Right cardiac atrium (tissue), 5 donors: ENCODE results near the gene ZNF548. TPM values are rescaled to one million over a fixed set of nuclear protein-coding genes. Genes with fewer than 3 reads are reported as not detected.

Experiments
- ATAC-seq, 2 donors: fragments of 200-7000 bp; cut with Tn5 transposase; one replicate each; pipeline versions ENCODE4 v1.8.0 to v1.9.1; 2020; ENCODE audit warnings: moderate library complexity in 2 of 2, mild to moderate bottlenecking in 1 of 2
- DNase-seq, 3 donors: peaks; one replicate each; pipeline ENCODE4 v3.0.0-alpha.2; 2020
- H3K27ac ChIP-seq: one replicate; pipeline ENCODE4 v1.5.1; 2013; ENCODE audit warnings: mild to moderate bottlenecking, low read length, control low read depth, moderate library complexity
- H3K27me3 ChIP-seq: one replicate; pipeline ENCODE4 v1.6.1; 2013; ENCODE audit not compliant: control insufficient read depth, insufficient read depth
- H3K4me1 ChIP-seq: one replicate; pipeline ENCODE4 v1.6.1; 2013; ENCODE audit warnings: low read length; ENCODE audit not compliant: control insufficient read depth, insufficient read depth
- H3K4me3 ChIP-seq: one replicate; pipeline ENCODE4 v1.5.1; 2013; ENCODE audit warnings: low read length, control low read depth
- H3K9me3 ChIP-seq: one replicate; pipeline ENCODE4 v1.6.1; 2013; ENCODE audit warnings: low read length; ENCODE audit not compliant: control insufficient read depth
- WGBS: extraction: QIAGEN DNeasy Blood & Tissue Kit; methylation state at CpG from one replicate; pipeline ENCODE4 v1.1.7; 2013; 5-methylcytosine and 5-hydroxymethylcytosine counted together
- intact Hi-C, 4 donors: fragments of 100-400 bp; cut with DNase I; formaldehyde crosslinking; loops; one replicate each; pipeline versions ENCODE4 v1.11.0 to v1.14.0; 2022 to 2023
- polyA plus RNA-seq: library from polyadenylated mRNA; stranded (reverse); fragments of 200-250 nt; gene quantifications from one replicate; pipeline ENCODE4 v1.2.3, GENCODE V29; 2013
- total RNA-seq, 4 donors: library from RNA; stranded (reverse); fragmentation: NEBNext Ultra II Directional; extraction: Animal tissue kit (Norgen Biotek cat#: 25700); gene quantifications; one replicate each; pipeline ENCODE4 v1.2.1, GENCODE V29; 2021
- donor health status: healthy with polysubstance abuse.
- donor health status: DM: no; HTN: yes; CAD: no.
- donor health status: DM: no; HTN: no; CAD: no.
- donor health status: DM: no; HTN: yes; CAD: no; lungs with severe emphysema.
- donor health status: DM: yes; HTN: yes; CAD: no.

The ZNF548 gene
- total and polyA plus RNA-seq, 5 donors: 10.7 to 20.1 (median 15.1) TPM

DNA sequence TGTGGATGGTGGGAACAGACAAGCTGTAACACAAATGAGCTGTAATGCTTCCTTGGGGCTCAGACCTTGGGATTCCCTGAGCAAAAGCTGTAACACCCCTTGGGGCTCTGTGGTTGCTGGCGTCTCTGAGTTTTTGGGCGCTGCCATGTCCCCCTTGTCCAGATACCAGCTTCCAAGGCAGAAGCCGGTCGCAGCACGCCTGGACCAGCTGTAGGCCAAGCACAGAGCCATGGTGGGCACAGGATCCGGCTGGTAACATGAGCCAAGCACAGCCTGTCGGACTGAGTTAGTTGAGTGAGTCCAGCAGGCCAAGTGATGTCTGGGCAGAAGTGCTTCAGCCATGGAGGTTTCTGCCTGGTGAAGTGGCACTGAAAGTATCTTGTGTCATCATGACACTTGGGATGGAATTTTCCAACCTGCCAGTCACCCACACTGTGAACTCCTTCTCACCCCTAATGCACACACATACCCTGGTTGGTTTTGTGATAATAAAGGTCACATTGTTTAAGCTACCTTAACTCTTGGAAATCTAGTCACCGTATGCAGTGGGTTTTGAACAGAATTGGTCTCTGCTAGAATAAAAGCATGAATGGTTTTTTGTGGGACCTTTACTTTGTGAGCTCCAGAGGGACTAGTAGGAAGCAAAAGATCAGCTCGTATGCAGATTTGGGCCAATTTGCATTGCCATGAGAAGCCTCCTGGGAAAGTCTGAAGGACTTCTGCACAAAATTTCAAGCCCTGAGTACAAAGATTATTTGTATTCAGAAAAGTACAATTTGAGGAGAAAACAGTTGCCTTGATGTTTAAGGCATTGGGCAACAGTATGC is 14.3 kb downstream of the ZNF548 start:
- no peak overlapping the region for H3K27ac ChIP-seq
- peaks cover 3% of the 10 kb centered on the region for H3K9me3 ChIP-seq
- ATAC-seq (no peak), DNase-seq (no peak)
- H3K4me1 ChIP-seq: peaks cover 2% of the 10 kb centered on the region
- no peaks in the 10 kb centered on the region for H3K27me3 ChIP-seq
- no peak overlapping the region for H3K4me3 ChIP-seq
- WGBS: 89% methylated on average over 9 of the region's 9 CpGs
- intact Hi-C loops: no loop called here

DNA sequence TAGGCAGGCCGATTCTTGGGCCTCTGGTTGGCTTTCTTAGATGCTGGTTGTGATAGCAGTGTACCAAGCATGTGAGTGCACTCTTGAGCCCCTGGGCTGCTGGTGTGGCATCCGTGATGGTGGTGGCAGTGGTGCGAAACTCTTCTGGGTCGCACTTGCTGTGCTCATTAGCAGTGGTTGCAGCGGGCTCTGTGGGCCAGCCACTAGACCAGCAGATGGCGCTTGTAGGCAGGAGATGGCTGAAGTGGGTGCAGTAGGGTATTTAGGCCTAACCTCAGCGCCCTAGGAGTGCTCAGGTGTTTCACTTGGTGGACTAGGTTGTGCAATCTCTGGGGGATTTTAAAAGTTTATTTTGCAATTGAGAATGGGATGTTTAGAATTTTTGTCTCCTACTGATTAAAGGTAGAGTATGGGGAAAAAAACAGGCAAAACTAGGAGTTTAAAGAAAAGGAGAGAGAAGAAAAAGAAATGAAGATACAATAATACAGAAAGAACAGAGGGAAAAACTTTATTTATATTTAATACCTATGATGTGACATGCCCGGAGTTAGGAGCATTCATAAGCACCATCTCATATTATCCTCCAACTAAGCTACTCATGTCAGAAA is 17.0 kb downstream of the ZNF548 start:
- 12% methylated on average over 8 of the region's 8 CpGs for WGBS
- ATAC-seq: peak; percentile 45 to 69
- Histone ChIP-seq H3K4me1 (peaks cover 2% of the 10 kb centered on the region), H3K9me3 (peaks cover 2% of the 10 kb centered on the region), H3K27ac (no peak overlapping the region), H3K27me3 (no peaks in the 10 kb centered on the region), H3K4me3 (no peak overlapping the region)
- intact Hi-C loops: no loop called here
- peak; percentile 60 to 75 (median 74) for DNase-seq

DNA sequence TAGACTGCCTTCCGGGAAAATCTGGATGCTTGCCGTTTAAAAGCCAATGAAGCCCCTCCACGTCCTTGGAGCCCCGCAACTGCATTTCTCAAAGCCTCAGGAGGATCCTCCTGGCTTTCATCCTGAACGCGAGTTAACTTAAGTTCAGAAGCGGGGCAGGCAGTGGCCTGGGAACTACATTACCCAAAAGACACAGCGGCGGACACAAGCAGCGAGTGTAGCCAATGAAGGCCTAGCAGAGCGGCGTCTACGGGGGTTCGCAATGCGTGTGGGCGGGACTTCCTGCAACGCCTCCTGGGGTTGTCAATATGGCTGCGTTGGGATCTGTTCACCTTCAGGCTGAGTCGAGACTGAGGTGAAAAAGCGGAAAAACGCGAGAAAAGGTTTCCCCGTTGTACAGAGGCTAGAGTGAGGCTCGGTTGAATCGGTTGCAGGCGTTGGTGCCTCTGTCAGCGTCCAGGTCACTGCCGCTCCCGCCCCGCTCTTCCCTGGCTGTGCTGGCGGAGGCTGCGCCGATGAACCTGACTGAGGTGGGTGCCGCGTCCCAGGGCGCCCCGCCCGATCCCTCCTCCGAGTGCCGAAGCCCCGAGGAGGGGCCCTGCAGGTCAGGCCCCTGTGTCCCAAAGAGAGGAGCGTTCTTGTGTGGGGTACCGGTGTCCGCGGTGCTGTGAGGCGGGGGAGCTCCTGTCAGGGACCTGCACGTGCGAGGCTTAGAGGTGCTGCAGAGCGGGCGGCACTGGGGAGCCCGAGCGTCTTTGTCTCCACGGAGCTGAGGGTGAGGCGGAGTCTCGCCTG is 21.4 kb downstream of the ZNF548 start, which contains the start of gene ZNF17:
Gene ZNF17, plus strand, starts transcription at position 285 of the 795 bp plus-strand sequence. CDS start 2,455 bp downstream, outside the sequence.
- DNase-seq: peak; percentile 95 to 98 (median 97)
- under 1% methylated on average over 55 of the region's 55 CpGs for WGBS
- H3K4me3 ChIP-seq: peak within 1 kb of the TSS; percentile 94
- peaks cover 2% of the 10 kb centered on the region for H3K4me1 ChIP-seq
- ATAC-seq: peak; percentile 100
- peak within 1 kb of the TSS; percentile 90 for H3K27ac ChIP-seq
- no peaks in the 10 kb centered on the region for H3K27me3 ChIP-seq
- intact Hi-C loops: no loop called here
- H3K9me3 ChIP-seq: no peaks in the 10 kb centered on the region

DNA sequence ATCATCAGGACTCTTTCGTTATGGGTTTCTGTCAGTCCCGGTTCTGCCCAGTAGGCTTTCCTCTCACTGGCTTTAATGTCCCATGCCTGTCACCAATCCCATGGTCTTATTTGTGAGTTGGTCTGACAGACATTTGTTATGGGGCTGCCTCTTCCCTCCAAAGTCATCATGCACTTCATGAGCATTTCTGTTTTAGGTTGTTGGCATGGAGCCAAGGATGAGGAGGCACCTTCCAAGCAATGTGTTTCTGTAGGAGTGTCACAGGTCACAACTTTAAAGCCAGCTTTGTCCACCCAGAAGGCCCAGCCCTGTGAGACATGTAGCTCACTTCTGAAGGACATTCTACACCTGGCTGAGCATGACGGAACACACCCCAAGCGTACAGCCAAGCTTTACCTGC is 29.8 kb downstream of the ZNF548 start:
- Histone ChIP-seq H3K9me3 (peaks cover 3% of the 10 kb centered on the region), H3K4me3 (no peak overlapping the region), H3K4me1 (no peaks in the 10 kb centered on the region), H3K27me3 (no peaks in the 10 kb centered on the region), H3K27ac (no peak overlapping the region)
- DNase-seq (no peak), ATAC-seq (no peak)
- intact Hi-C loops: no loop called here
- WGBS: 95% methylated on average over 4 of the region's 4 CpGs

DNA sequence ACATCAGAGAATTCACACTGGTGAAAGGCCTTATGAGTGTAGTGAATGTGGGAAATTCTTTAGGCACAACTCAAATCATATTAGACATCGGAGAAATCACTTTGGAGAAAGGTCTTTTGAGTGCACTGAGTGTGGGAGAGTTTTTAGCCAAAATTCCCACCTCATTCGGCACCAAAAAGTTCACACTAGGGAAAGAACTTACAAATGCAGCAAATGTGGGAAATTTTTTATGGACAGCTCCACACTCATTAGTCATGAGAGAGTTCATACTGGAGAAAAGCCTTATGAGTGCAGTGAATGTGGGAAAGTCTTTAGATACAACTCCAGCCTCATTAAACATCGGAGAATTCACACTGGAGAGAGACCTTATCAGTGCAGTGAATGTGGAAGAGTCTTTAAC is 31.4 kb downstream of the ZNF548 start:
- H3K27me3 ChIP-seq: no peaks in the 10 kb centered on the region
- no peak overlapping the region for H3K4me3 ChIP-seq
- H3K4me1 ChIP-seq: no peaks in the 10 kb centered on the region
- DNase-seq (no peak), ATAC-seq (no peak)
- intact Hi-C loops: no loop called here
- H3K27ac ChIP-seq: no peak overlapping the region
- WGBS: 97% methylated on average over 3 of the region's 3 CpGs
- peaks cover 3% of the 10 kb centered on the region for H3K9me3 ChIP-seq

- Histone ChIP-seq H3K4me1 (peaks cover 9% of the 10 kb centered on the region), H3K27ac (no peak overlapping the region), H3K9me3 (no peaks in the 10 kb centered on the region), H3K4me3 (peak overlapping the region; percentile 75), H3K27me3 (no peaks in the 10 kb centered on the region)
- DNase-seq (peak in 1 of 3 donors; percentile 41), ATAC-seq (peak in 1 of 2 donors; percentile 14)
- intact Hi-C loops: no loop called here
- 23% methylated on average over 15 of the region's 15 CpGs for WGBS
These were observed 44.9 kb downstream of the ZNF548 start for GRCh38 chr19:57434386-57435061.

DNA sequence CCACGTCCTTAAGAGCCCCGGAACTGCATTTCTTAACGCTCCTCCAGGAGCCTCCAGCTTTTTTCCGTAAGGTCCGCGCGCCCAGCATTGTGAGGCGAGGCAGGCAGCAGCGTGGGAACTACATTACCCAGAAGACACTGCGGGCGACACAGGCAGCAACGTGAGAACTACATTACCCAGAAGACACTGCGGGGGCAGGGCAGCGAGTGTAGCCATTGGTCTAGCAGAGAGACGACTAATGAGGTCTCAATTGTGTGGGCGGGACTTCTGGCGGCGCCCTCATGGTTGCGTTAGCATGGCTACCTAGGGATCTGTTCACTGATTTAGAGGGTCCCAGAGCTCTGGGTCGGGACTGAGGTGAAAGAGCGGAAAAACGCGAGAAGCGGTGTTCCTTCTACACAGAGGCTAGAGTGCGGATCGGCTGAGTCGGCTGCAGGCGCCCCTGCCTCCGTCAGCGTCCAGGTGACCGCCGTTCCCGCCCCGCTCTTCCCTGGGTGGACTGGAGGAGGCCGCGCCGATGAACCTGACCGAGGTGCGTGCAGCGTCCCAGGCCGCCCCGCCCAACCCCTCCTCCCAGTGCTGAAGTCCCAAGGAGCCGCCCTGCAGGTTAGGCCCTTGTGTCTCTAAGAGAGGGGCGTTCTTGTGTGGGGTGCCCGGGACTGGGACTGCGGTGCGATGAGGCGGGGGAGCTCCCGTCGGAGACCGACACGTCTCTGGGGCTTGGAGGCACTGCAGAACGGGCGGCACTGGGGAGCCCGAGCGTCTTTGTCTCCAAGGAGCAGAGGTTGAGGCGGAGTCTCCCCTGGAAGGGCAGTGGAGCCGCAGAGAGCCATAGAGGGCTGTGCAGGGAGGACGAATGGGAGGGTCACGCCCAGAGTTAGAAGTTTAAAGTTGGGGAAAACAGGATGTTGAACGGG is 45.7 kb downstream of the ZNF548 start, which contains the start of gene ZNF749:
Gene ZNF749, plus strand, starts transcription at position 264 of the 917 bp plus-strand sequence. Its CDS starts 254 bp downstream, at position 518.
- Histone ChIP-seq H3K27ac (no peak within 1 kb of the TSS), H3K4me1 (peaks cover 9% of the 10 kb centered on the region), H3K27me3 (no peaks in the 10 kb centered on the region), H3K9me3 (no peaks in the 10 kb centered on the region), H3K4me3 (peak within 1 kb of the TSS; percentile 75)
- DNase-seq (peak; percentile 98 to 99 (median 98)), ATAC-seq (peak; percentile 99 to 100)
- whole genome bisulfite sequencing: under 1% methylated on average over 61 of the region's 61 CpGs
- intact Hi-C loops: no loop called here

- 77% methylated on average over 1 of the region's 1 CpG for WGBS
- DNase-seq: no peak
- no peak for ATAC-seq
- intact Hi-C loops: no loop called here
- no peaks in the 10 kb centered on the region for H3K9me3 ChIP-seq
- H3K27ac ChIP-seq: no peak overlapping the region
- H3K27me3 ChIP-seq: no peaks in the 10 kb centered on the region
- peaks cover 9% of the 10 kb centered on the region for H3K4me1 ChIP-seq
- H3K4me3 ChIP-seq: no peak overlapping the region
These were observed 46.8 kb downstream of the ZNF548 start for GRCh38 chr19:57436417-57436816.

DNA sequence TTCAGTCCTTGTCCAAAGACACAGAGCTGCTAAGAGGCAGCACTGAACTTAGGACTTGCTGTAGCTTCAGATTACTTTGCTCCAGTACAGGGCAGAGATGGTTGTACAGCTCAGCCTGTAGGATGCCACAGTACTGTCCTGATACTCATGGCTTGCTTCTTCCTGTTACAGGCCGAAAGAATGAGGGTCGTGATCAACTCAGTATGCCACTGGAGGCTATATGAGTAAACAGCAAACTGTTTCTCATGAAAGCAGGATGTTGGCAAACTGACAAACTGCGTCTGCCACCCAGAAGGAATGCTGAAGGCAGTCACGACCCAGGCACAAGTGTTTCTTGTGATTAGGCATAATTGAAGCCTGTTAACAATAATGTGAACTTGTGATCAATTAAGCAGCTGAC is 48.3 kb downstream of the ZNF548 start:
- no peak for DNase-seq
- WGBS: 59% methylated on average over 4 of the region's 4 CpGs

GRCh38 chr19:57438925-57439324 is 49.3 kb downstream of the ZNF548 start:
- intact Hi-C loops: no loop called here
- DNase-seq: no peak
- 84% methylated on average over 9 of the region's 9 CpGs for WGBS
- Histone ChIP-seq H3K9me3 (no peaks in the 10 kb centered on the region), H3K27ac (no peak overlapping the region), H3K4me3 (no peak overlapping the region), H3K4me1 (peaks cover 9% of the 10 kb centered on the region), H3K27me3 (no peaks in the 10 kb centered on the region)
- ATAC-seq: no peak

More for the DNA sequence above, 48.3 kb downstream of the ZNF548 start:
- Histone ChIP-seq H3K4me3 (no peak overlapping the region), H3K27ac (no peak overlapping the region), H3K9me3 (no peaks in the 10 kb centered on the region), H3K4me1 (peaks cover 9% of the 10 kb centered on the region), H3K27me3 (no peaks in the 10 kb centered on the region)
- no peak for ATAC-seq
- intact Hi-C loops: no loop called here
